OCI-LY3 (cell line): Measurements from ENCODE around the gene BEST1.

Experiments
- EZH2phosphoT487 ChIP-seq: fragments of 200-600 bp; shearing (Covaris generic); IDR thresholded peaks from 2 replicates; pipeline ENCODE4 v1.6.1; 2018; ENCODE audit warnings: antibody characterized with exemption, mixed run types, low read depth
- TF ChIP-seq, protein P1 (sequence below): fragments of 200-600, 300-600 bp; sonication (generic); IDR thresholded peaks from 2 replicates; pipeline ENCODE4 v1.5.1; 2014; ENCODE audit warnings: antibody characterized with exemption, low read length, low read depth

DNA sequence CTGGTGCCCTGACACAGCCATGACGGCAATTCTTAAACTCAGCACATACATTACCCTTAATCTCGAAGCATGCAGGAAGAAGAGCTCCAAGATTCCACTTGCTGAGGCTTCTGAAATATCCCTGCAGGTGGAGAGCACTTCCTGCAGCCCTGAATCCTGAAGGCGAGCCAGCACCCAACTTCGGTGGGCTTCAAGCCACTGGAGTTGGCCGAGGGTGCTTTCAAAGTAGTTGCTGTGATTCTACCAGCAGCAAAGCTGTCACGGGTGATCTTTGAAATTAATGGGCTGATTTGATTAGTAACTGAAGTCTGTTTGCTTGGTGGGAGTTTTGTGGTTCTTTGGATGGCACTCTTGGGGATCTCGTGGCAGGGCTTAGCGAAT is 26.3 kb downstream of the BEST1 start:
- TF ChIP-seq, protein P1, sequence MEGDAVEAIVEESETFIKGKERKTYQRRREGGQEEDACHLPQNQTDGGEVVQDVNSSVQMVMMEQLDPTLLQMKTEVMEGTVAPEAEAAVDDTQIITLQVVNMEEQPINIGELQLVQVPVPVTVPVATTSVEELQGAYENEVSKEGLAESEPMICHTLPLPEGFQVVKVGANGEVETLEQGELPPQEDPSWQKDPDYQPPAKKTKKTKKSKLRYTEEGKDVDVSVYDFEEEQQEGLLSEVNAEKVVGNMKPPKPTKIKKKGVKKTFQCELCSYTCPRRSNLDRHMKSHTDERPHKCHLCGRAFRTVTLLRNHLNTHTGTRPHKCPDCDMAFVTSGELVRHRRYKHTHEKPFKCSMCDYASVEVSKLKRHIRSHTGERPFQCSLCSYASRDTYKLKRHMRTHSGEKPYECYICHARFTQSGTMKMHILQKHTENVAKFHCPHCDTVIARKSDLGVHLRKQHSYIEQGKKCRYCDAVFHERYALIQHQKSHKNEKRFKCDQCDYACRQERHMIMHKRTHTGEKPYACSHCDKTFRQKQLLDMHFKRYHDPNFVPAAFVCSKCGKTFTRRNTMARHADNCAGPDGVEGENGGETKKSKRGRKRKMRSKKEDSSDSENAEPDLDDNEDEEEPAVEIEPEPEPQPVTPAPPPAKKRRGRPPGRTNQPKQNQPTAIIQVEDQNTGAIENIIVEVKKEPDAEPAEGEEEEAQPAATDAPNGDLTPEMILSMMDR, result no peak
- TF ChIP-seq EZH2phosphoT487, result no peak
